ENCODE results near the gene GALNT9.

GALNT9 gene

GRCh38 chr12:132155771-132156572 is 173.4 kb downstream of the GALNT9 start:
- in situ Hi-C loops (cut with HindIII; ENCODE audit: low sequenced_read_pairs), result no loop called here
- no peak for DNase-seq (ENCODE audit: low read depth)
- TF ChIP-seq, protein P1, sequence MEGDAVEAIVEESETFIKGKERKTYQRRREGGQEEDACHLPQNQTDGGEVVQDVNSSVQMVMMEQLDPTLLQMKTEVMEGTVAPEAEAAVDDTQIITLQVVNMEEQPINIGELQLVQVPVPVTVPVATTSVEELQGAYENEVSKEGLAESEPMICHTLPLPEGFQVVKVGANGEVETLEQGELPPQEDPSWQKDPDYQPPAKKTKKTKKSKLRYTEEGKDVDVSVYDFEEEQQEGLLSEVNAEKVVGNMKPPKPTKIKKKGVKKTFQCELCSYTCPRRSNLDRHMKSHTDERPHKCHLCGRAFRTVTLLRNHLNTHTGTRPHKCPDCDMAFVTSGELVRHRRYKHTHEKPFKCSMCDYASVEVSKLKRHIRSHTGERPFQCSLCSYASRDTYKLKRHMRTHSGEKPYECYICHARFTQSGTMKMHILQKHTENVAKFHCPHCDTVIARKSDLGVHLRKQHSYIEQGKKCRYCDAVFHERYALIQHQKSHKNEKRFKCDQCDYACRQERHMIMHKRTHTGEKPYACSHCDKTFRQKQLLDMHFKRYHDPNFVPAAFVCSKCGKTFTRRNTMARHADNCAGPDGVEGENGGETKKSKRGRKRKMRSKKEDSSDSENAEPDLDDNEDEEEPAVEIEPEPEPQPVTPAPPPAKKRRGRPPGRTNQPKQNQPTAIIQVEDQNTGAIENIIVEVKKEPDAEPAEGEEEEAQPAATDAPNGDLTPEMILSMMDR (IDR thresholded peaks at IDR 0.05; ENCODE audit: low read depth, low read length, missing control alignments), result no peak
- no peak overlapping the region for H3K4me3 ChIP-seq (ENCODE audit: low read depth, low read length)

GRCh38 chr12:132154941-132155770 is 174.2 kb downstream of the GALNT9 start:
- in situ Hi-C loops (cut with HindIII; ENCODE audit: low sequenced_read_pairs), result no loop called here
- H3K4me3 ChIP-seq (ENCODE audit: low read depth, low read length), result no peak overlapping the region
- no peak for DNase-seq (ENCODE audit: low read depth)
- TF ChIP-seq, protein P1 (IDR thresholded peaks at IDR 0.05; ENCODE audit: low read depth, low read length, missing control alignments), result no peak

GRCh38 chr12:132154341-132154761 is 175.0 kb downstream of the GALNT9 start:
- DNase-seq (ENCODE audit: low read depth), result no peak
- H3K4me3 ChIP-seq (ENCODE audit: low read depth, low read length), result no peak overlapping the region
- in situ Hi-C loops (cut with HindIII; ENCODE audit: low sequenced_read_pairs), result no loop called here
- TF ChIP-seq, protein P1 (IDR thresholded peaks at IDR 0.05; ENCODE audit: low read depth, low read length, missing control alignments), result no peak

DNA sequence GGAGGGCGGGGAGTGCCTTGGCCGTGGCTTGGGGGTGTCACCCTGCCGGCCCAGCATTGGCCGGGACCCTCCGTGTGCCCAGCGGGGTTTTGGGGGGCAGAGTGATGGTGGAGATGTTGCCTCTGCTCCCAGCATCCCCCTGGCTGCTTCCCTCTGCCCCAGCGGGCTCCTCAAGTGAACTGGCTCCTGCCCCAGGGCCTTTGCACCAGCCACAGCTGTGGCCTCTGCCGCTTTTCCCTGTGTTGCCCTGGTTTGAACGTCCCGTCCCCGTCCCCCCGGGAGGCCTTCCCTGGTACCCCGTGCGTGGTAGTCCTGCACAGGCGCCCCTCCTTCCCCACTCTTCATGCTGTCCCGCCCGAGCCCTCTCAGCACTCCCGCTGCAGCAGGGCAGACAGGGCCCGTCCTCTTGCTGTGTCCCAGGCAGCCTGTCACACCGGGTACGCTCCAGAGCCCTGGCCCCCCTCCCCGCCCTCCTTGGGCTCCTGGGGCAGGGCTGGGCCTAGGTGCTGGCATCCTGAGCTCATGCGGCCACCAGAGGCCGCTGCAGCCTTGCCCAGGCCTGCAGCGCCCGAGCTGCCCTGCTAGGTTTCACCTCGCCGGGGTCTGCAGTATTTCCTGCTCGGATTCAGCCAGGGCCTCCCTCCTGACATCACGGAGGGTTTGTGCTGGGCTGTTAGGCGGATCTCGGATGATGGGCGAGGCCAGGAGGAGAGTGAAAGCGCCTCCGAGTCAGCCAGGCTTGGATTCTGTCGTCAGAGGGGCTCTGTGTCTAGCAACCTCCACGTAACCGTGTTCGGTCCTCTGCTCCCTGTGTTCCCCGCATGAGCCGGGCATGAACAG is 175.7 kb downstream of the GALNT9 start:
- no peak overlapping the region for H3K4me3 ChIP-seq (ENCODE audit: low read depth, low read length)
- DNase-seq (ENCODE audit: low read depth), result peak; percentile 49
- in situ Hi-C loops (cut with HindIII; ENCODE audit: low sequenced_read_pairs), result no loop called here
- TF ChIP-seq, protein P1 (IDR thresholded peaks at IDR 0.05; ENCODE audit: low read depth, low read length, missing control alignments), result peak; percentile 90

GRCh38 chr12:132152953-132153352 is 176.4 kb downstream of the GALNT9 start:
- in situ Hi-C loops (cut with HindIII; ENCODE audit: low sequenced_read_pairs), result no loop called here

More at GRCh38 chr12:132152953-132153352, 176.4 kb downstream of the GALNT9 start:
- TF ChIP-seq, protein P1 (IDR thresholded peaks at IDR 0.05; ENCODE audit: low read depth, low read length, missing control alignments), result no peak
- no peak for DNase-seq (ENCODE audit: low read depth)
- no peak overlapping the region for H3K4me3 ChIP-seq (ENCODE audit: low read depth, low read length)
